VCaP (cell line): ENCODE results near the gene KLHL17.
A peak's percentile ranks its signal among the peaks of the same experiment; 100 is the strongest.
"Not testable (repeated sequence)": the region's sequence is repeated elsewhere in the genome, so short reads cannot be mapped to it uniquely, and the experiment has no call there.

ENCODE experiments used
- H3K27ac ChIP-seq: fragments of 450-650 bp; 2 replicates; pipeline ENCODE4 v1.5.1; 2017
- CTCF ChIP-seq: fragments of 450-650 bp; conservative IDR thresholded peaks from 2 replicates; pipeline ENCODE4 v1.5.1; 2017; ENCODE audit warnings: mild to moderate bottlenecking, moderate library complexity

Gene KLHL17

GRCh38 chr1:975365-975764 is 15.0 kb downstream of the KLHL17 start:
- TF ChIP-seq CTCF = no peak
- H3K27ac ChIP-seq = peak overlapping the region; percentile 91

DNA sequence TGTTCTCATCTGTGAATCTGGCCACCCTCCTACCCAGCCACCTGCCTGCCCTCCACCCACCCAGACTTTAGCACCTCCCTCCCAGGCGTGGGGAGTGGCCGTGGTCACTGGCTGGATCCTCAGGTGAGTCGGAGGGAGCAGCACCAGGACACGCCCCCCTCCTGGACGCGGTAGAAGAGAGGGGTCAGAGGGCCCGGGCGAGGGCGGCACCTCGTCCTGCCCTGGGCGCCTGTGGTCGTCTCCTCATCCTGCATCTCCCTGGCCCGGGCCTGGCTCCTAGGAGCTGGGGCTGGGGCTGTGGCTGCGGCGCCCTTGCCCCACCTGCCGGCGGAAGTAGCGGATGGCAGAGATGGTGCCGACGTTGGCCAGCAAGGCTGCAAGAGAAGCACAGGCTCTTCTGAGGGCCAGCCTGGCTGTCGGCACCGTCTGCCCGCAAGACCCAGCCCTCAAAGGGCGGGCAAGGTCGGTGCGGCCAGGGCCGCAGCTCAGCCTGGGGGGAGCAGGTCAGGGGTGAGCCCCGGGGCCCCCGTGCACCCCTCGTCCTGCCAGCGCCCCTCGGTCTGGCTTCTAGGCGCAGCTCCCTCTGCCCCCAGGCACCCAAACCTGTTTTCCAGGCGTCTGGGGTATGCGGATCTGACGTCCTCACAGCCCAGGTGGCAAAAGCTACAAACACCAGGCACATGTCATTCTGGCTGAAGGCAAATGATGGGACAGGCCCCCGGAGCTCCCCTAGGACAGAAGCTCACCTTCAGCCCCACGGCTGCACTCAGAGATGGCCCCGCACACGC is 15.7 kb downstream of the KLHL17 start:
- H3K27ac ChIP-seq = peak overlapping the region; percentile 91

DNA sequence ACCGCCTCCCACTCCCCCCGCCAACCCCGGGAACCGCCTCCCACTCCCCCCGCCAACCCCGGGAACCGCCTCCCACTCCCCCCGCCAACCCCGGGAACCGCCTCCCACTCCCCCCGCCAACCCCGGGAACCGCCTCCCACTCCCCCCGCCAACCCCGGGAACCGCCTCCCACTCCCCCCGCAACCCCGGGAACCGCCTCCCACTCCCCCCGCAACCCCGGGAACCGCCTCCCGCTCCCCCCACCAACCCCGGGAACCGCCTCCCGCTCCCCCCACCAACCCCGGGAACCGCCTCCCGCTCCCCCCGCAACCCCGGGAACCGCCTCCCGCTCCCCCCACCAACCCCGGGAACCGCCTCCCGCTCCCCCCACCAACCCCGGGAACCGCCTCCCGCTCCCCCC is 16.4 kb downstream of the KLHL17 start:
- not testable (repeated sequence) for H3K27ac ChIP-seq

More for the DNA sequence above, 15.7 kb downstream of the KLHL17 start:
- TF ChIP-seq CTCF = peak; percentile 68

- no peak for TF ChIP-seq CTCF
- H3K27ac ChIP-seq = no peak overlapping the region
Measured at GRCh38 chr1:978069-978834, 17.9 kb downstream of the KLHL17 start.

GRCh38 chr1:978835-979743 is 18.7 kb downstream of the KLHL17 start:
- no peak overlapping the region for H3K27ac ChIP-seq
- no peak for TF ChIP-seq CTCF

- TF ChIP-seq CTCF = no peak
- no peak overlapping the region for H3K27ac ChIP-seq
Measured at GRCh38 chr1:979744-980072, 19.3 kb downstream of the KLHL17 start.

- TF ChIP-seq CTCF = no peak
- no peak overlapping the region for H3K27ac ChIP-seq
Measured at GRCh38 chr1:980137-980571, 19.8 kb downstream of the KLHL17 start.
